GM19452 (cell line): ENCODE measurements around the gene NRARP.
"Not testable (repeated sequence)": the region's sequence is repeated elsewhere in the genome, so short reads cannot be mapped to it uniquely, and the experiment has no call there.

ENCODE experiments used
- ATAC-seq: cut with Tn5 transposase; IDR thresholded peaks from one replicate; pipeline ENCODE4 v1.9.1; 2021; ENCODE audit not compliant: unreplicated experiment

NRARP gene

GRCh38 chr9:137302118-137302448 is at the start of gene NRARP:
Gene NRARP, minus strand, starts transcription at chr9:137302271. Its CDS starts 343 bp downstream, at chr9:137301928.
- ATAC-seq: peak; percentile 58

GRCh38 chr9:137350696-137351584 is 48.9 kb upstream of the NRARP start:
- ATAC-seq: no peak

GRCh38 chr9:137349471-137350033 is 47.5 kb upstream of the NRARP start:
- ATAC-seq: no peak

- ATAC-seq: no peak
These were observed 46.8 kb upstream of the NRARP start for GRCh38 chr9:137348769-137349470.

- ATAC-seq: no peak
These were observed 45.9 kb upstream of the NRARP start for GRCh38 chr9:137347928-137348327.

- no peak for ATAC-seq
These were observed 40.4 kb upstream of the NRARP start for GRCh38 chr9:137342482-137342881.

GRCh38 chr9:137341227-137341626 is 39.2 kb upstream of the NRARP start:
- no peak for ATAC-seq

- ATAC-seq: not testable (repeated sequence)
These were observed 37.9 kb upstream of the NRARP start for GRCh38 chr9:137339908-137340462.

GRCh38 chr9:137339045-137339907 is 37.2 kb upstream of the NRARP start:
- ATAC-seq: no peak

GRCh38 chr9:137336735-137337134 is 34.7 kb upstream of the NRARP start:
- ATAC-seq: no peak

- ATAC-seq: no peak
These were observed 31.1 kb upstream of the NRARP start for GRCh38 chr9:137333016-137333671.

- no peak for ATAC-seq
These were observed 29.9 kb upstream of the NRARP start for GRCh38 chr9:137331929-137332328.

GRCh38 chr9:137330689-137331088 is 28.6 kb upstream of the NRARP start:
- ATAC-seq: no peak

GRCh38 chr9:137329590-137329989 is 27.5 kb upstream of the NRARP start:
- not testable (repeated sequence) for ATAC-seq

GRCh38 chr9:137327641-137328550 is 25.8 kb upstream of the NRARP start:
- ATAC-seq: not testable (repeated sequence)

GRCh38 chr9:137326445-137327065 is 24.5 kb upstream of the NRARP start:
- no peak for ATAC-seq

GRCh38 chr9:137325799-137326198 is 23.7 kb upstream of the NRARP start:
- no peak for ATAC-seq

- ATAC-seq: no peak
These were observed 23.1 kb upstream of the NRARP start for GRCh38 chr9:137325124-137325523.
